Stomach (tissue), 9 donors: Measurements from ENCODE around the gene LRRN1. TPM values are rescaled to one million over a fixed set of nuclear protein-coding genes. Genes with fewer than 3 reads are reported as not detected.

ENCODE experiments used
- DNase-seq, 2 donors: peaks; one replicate each; pipeline versions ENCODE4 v3.0.0 to v3.0.0-alpha.2; 2013 to 2019
- H3K27ac ChIP-seq, 5 donors: fragments of 200-600 bp in 4 of 5; sonication (generic) in 4 of 5; one replicate each; pipeline ENCODE4 v1.5.1; 2013 to 2019; ENCODE audit warnings: mild to moderate bottlenecking in 1 of 5, moderate library complexity in 1 of 5
- H3K27me3 ChIP-seq, 3 donors: fragments of 200-600 bp; sonication (generic); one replicate each; pipeline ENCODE4 v1.5.1; 2017 to 2019; ENCODE audit warnings: mixed run types in 1 of 3
- H3K36me3 ChIP-seq, 4 donors: fragments of 200-600 bp; sonication (generic); 1 replicate in 3 of 4; 2 replicates in 1 of 4; pipeline ENCODE4 v1.5.1; 2016 to 2019
- H3K4me1 ChIP-seq, 4 donors: fragments of 200-600 bp; sonication (generic); one replicate each; pipeline ENCODE4 v1.5.1; 2016 to 2019
- H3K4me3 ChIP-seq, 4 donors: fragments of 200-600 bp; sonication (generic) in 3 of 4; one replicate each; pipeline ENCODE4 v1.5.1; 2016 to 2019; ENCODE audit warnings: mild to moderate bottlenecking in 1 of 4
- H3K9me3 ChIP-seq, 4 donors: fragments of 200-600 bp; sonication (generic); one replicate each; pipeline ENCODE4 v1.5.1; 2016 to 2019
- EP300 ChIP-seq: sonication (generic); formaldehyde crosslinking; IDR thresholded peaks from one replicate; pipeline ENCODE4 v1.6.1; 2017; ENCODE audit warnings: antibody characterized with exemption
- POLR2A ChIP-seq, 4 donors: fragments of 450-650 bp; IDR thresholded peaks; one replicate each; pipeline ENCODE4 v1.6.1; 2016; ENCODE audit warnings: antibody characterized with exemption in 4 of 4, control low read depth in 2 of 4, mild to moderate bottlenecking in 1 of 4, moderate library complexity in 1 of 4
- POLR2AphosphoS5 ChIP-seq, 3 donors: sonication (generic); formaldehyde crosslinking; IDR thresholded peaks; one replicate each; pipeline ENCODE4 v1.6.1; 2016; ENCODE audit warnings: antibody characterized with exemption in 3 of 3
- WGBS, 5 donors: extraction: QIAGEN DNeasy Blood & Tissue Kit in 3 of 5; methylation state at CpG; one replicate each; pipeline versions ENCODE4 v1.1.5 to v1.1.7; 2013 to 2018; 5-methylcytosine and 5-hydroxymethylcytosine counted together
- intact Hi-C: fragments of 100-400 bp; cut with DNase I; formaldehyde crosslinking; loops from one replicate; pipeline ENCODE4 v1.15.1; 2023; ENCODE audit warnings: low total_unique reads
- polyA plus RNA-seq, 3 donors: library from polyadenylated mRNA; stranded (reverse); fragments of 200-250 nt; gene quantifications; one replicate each; pipeline ENCODE4 v1.2.3, GENCODE V29; 2013
- total RNA-seq, 5 donors: library from RNA; depleted of rRNA; stranded (reverse); fragments of >200 nt; gene quantifications; one replicate each; pipeline versions ENCODE4 v1.1.0 to v1.2.3, GENCODE V29; 2014 to 2016
- TF ChIP-seq, protein P1 (sequence below), 7 experiments: fragments of 450-650 bp in 4 of 7; fragments of 200-600 bp in 3 of 7; sonication (generic) in 3 of 7; IDR thresholded peaks; one replicate each; pipeline ENCODE4 v1.5.1; 2016 to 2019; ENCODE audit warnings: antibody characterized with exemption in 7 of 7, control low read depth in 2 of 7, mild to moderate bottlenecking in 1 of 7
- donor health status: healthy with polysubstance abuse.
- donor health status: Bipolar disorder and iron deficiency.
- donor health status: healthy.

The LRRN1 gene
- total and polyA plus RNA-seq, 8 donors, result 0.15 to 9.3 (median 2.5) TPM; not detected in 2

DNA sequence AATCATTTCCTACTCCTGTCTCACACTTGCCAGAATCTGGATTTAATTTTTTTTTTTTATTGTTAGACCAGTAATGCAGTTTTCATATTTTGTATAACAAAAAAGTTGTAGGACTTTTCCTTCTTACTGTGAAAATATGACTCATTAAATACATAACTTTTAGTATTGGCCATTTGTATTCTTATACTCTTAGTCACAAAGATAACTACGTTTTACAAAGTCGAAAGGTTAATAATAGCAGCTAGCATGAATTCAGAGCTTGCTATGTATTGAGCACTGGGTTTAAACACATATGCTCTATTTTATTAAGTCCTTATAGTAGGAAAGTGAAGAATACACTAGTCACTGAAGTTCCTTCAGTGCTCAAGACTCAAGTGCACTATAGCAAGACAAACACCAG lies 43.1 kb downstream of the LRRN1 start:
- no peaks in the 10 kb centered on the region for H3K27me3 ChIP-seq
- intact Hi-C loops, result no loop called here
- DNase-seq, result peak in 1 of 2 donors; percentile 23
- TF ChIP-seq EP300, result no peak
- no peak for TF ChIP-seq POLR2A (IDR thresholded peaks at IDR 0.05)
- TF ChIP-seq, protein P1, sequence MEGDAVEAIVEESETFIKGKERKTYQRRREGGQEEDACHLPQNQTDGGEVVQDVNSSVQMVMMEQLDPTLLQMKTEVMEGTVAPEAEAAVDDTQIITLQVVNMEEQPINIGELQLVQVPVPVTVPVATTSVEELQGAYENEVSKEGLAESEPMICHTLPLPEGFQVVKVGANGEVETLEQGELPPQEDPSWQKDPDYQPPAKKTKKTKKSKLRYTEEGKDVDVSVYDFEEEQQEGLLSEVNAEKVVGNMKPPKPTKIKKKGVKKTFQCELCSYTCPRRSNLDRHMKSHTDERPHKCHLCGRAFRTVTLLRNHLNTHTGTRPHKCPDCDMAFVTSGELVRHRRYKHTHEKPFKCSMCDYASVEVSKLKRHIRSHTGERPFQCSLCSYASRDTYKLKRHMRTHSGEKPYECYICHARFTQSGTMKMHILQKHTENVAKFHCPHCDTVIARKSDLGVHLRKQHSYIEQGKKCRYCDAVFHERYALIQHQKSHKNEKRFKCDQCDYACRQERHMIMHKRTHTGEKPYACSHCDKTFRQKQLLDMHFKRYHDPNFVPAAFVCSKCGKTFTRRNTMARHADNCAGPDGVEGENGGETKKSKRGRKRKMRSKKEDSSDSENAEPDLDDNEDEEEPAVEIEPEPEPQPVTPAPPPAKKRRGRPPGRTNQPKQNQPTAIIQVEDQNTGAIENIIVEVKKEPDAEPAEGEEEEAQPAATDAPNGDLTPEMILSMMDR (IDR thresholded peaks at IDR 0.05), result no peak
- TF ChIP-seq POLR2AphosphoS5 (IDR thresholded peaks at IDR 0.05), result no peak
- peaks cover 0 to 10% (median 4%) of the 10 kb centered on the region in 4 donors for H3K9me3 ChIP-seq
- H3K27ac ChIP-seq, result no peak overlapping the region
- 32 to 58% (median 48%) methylated on average over 2 of the region's 2 CpGs for WGBS, 5 donors
- H3K36me3 ChIP-seq, result peaks cover 0 to 7% (median 2%) of the 10 kb centered on the region in 4 donors
- no peak overlapping the region for H3K4me3 ChIP-seq
- H3K4me1 ChIP-seq, result no peaks in the 10 kb centered on the region

DNA sequence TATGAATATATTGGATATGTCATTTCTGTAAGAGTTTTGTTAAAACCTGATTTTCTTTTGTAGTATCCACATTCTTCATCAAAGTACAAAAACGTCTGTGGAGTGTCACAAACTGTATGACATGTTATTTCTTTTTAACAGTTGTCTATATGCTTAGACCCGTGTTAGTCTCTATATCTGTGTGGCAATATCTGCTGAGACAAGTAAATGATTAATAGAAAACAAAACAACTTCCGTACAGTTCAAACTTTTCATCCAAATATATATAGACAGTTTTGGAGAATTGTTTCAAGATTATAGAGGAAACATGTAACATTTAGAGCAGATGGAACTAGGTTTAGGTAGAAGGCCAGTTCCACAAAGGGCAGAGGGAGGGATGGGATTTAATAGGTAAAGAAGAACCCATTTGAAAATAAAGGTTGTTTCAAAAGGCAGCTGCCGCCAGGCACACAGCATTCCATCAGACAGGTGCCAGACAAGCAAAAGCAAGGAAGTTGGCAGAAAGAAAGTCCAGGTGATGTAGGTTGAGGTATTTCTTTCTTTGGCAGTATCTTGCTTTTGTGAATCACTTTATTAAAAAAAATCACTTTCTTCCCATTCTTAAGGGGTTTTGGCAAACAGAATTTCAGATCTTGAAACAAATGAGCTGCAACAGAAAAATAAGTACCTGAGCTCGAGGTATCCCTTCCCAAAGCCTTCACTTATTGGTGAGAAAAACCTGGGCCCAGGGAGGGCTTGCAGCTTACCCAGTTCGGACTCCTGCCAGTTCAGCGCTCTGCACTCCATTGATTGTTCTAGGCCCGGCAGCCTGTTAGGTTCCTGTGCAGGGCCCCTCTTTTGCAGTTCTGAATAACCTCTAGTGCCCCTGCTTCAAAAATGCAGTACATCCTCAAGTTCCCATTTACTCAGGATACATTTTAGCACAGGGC lies 49.0 kb downstream of the LRRN1 start:
- Histone ChIP-seq H3K9me3 (no peaks in the 10 kb centered on the region), H3K4me3 (no peak overlapping the region), H3K36me3 (peaks cover 0 to 7% (median 2%) of the 10 kb centered on the region in 4 donors), H3K27ac (no peak overlapping the region), H3K27me3 (no peaks in the 10 kb centered on the region), H3K4me1 (no peaks in the 10 kb centered on the region)
- TF ChIP-seq, protein P1 (IDR thresholded peaks at IDR 0.05), result no peak
- TF ChIP-seq EP300, result no peak
- no peak for TF ChIP-seq POLR2A (IDR thresholded peaks at IDR 0.05)
- TF ChIP-seq POLR2AphosphoS5 (IDR thresholded peaks at IDR 0.05), result no peak
- WGBS, 5 donors, result 45 to 58% (median 50%) methylated on average over 8 of the region's 8 CpGs
- peak in 1 of 2 donors; percentile 12 for DNase-seq
- intact Hi-C loops, result no loop called here

DNA sequence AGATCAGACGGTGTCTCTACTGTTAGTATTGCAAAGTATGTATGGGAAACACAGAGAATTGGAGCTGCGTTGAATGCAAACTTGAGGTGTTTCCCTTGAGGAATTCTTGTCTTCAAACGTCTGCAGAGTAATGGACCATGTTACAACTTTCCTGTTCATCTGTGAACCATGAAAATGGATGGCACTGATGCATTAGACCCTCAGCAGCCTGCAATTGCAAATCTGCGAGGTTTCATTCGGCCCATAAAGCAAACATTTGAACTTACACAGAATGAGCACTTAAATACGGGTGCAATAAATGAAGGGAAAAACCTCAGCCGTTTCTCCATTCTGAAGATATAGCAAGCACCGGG lies 49.7 kb downstream of the LRRN1 start:
- TF ChIP-seq EP300, result no peak
- TF ChIP-seq, protein P1 (IDR thresholded peaks at IDR 0.05), result no peak
- no peak for TF ChIP-seq POLR2AphosphoS5 (IDR thresholded peaks at IDR 0.05)
- no peak for TF ChIP-seq POLR2A (IDR thresholded peaks at IDR 0.05)
- Histone ChIP-seq H3K4me1 (no peaks in the 10 kb centered on the region), H3K27ac (no peak overlapping the region), H3K27me3 (no peaks in the 10 kb centered on the region), H3K4me3 (no peak overlapping the region), H3K36me3 (peaks cover 0 to 7% (median 2%) of the 10 kb centered on the region in 4 donors), H3K9me3 (no peaks in the 10 kb centered on the region)
- intact Hi-C loops, result no loop called here
- no peak for DNase-seq
- 77 to 92% (median 85%) methylated on average over 8 of the region's 8 CpGs for WGBS, 5 donors

DNA sequence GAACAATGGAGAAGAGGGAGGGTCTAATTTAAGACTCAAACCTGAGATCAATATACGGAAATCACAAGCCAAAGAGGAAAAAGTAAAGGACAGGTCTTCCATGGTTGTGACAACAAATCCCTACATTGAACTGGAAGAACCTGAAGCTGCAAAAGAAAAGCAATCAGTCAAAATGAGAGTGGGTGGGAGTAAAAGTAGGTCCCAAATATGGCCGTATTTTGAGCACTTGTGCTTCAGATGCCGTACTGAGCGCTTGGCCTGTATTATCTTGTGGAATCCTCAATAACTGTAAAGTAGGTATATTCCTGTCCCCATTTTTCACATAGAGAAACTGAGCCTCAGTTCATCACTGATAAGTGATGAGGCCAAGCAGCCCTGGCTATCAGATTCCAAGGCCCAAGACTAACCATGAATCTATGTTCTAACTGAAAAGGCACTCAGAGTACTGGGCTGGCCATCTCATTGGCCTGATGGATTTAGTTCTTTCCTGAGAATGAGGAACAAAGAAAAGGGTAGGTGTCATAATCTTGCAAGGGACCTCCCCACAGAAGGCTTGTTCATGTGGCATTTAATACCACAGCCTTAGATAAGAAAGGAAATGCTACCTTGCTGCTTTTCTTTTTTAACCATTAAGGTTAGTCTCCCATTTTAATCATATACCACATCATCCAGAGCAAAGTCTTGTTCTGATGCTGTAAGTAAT lies 52.5 kb downstream of the LRRN1 start:
- no peak for DNase-seq
- H3K27me3 ChIP-seq, result no peaks in the 10 kb centered on the region
- H3K4me1 ChIP-seq, result no peaks in the 10 kb centered on the region
- H3K9me3 ChIP-seq, result no peaks in the 10 kb centered on the region
- intact Hi-C loops, result no loop called here
- no peak overlapping the region for H3K27ac ChIP-seq
- no peak overlapping the region for H3K4me3 ChIP-seq
- H3K36me3 ChIP-seq, result no peaks in the 10 kb centered on the region
- TF ChIP-seq EP300 (no peak), POLR2A (IDR thresholded peaks at IDR 0.05) (no peak), POLR2AphosphoS5 (IDR thresholded peaks at IDR 0.05) (no peak)
- TF ChIP-seq, protein P1 (IDR thresholded peaks at IDR 0.05), result no peak
- 89 to 98% (median 97%) methylated on average over 4 of the region's 4 CpGs for WGBS, 5 donors
